CD4-positive, alpha-beta memory T cell (primary cell): ENCODE data around the gene GLI1. TPM values are rescaled to one million over a fixed set of nuclear protein-coding genes. Genes with fewer than 3 reads are reported as not detected.

Experiments
- CTCF ChIA-PET: fragments of 350-600 bp; sonication (Branson Sonifier 250); formaldehyde crosslinking; loops from one replicate; lab custom pipeline; 2021; ENCODE audit warnings: inconsistent platforms; ENCODE audit not compliant: partially characterized antibody; lab: Charles Lee
- POLR2A ChIA-PET: fragments of 350-600 bp; sonication (Branson Sonifier 250); formaldehyde crosslinking; loops from one replicate; lab custom pipeline; 2021; ENCODE audit not compliant: partially characterized antibody; lab: Charles Lee
- DNase-seq, 5 donors: peaks; one replicate each; pipeline versions ENCODE4 v3.0.0 to v3.0.0-alpha.2; 2020 to 2022; ENCODE audit warnings: mixed read lengths in 1 of 5
- H3K27ac ChIP-seq: one replicate; pipeline ENCODE4 v1.7.0; 2013; ENCODE audit warnings: low read depth, low read length
- H3K27me3 ChIP-seq: 2 replicates; pipeline ENCODE4 v1.7.0; 2013; ENCODE audit warnings: mild to moderate bottlenecking, low read length, moderate library complexity; ENCODE audit not compliant: insufficient read depth
- H3K36me3 ChIP-seq: 2 replicates; pipeline ENCODE4 v1.7.0; 2013; ENCODE audit warnings: mild to moderate bottlenecking, low read length, moderate library complexity; ENCODE audit not compliant: insufficient read depth
- H3K4me1 ChIP-seq: 2 replicates; pipeline ENCODE4 v1.7.0; 2013; ENCODE audit warnings: mild to moderate bottlenecking, low read length, moderate library complexity; ENCODE audit not compliant: insufficient read depth
- H3K4me3 ChIP-seq, 2 donors: one replicate each; pipeline ENCODE4 v1.7.0; 2013; ENCODE audit warnings: low read length in 2 of 2, mild to moderate bottlenecking in 1 of 2
- H3K9me3 ChIP-seq, 2 donors: one replicate each; pipeline ENCODE4 v1.7.0; 2013; ENCODE audit warnings: low read length in 2 of 2, control low read depth in 1 of 2; ENCODE audit not compliant: control insufficient read depth in 1 of 2
- H3K27ac Mint-ChIP-seq, 7 donors: one replicate each; pipeline ENCODE4 v1.8.0; 2020 to 2021; ENCODE audit warnings: mixed read lengths in 7 of 7, mild to moderate bottlenecking in 6 of 7, inconsistent platforms in 3 of 7, moderate library complexity in 3 of 7
- H3K27me3 Mint-ChIP-seq, 2 donors: one replicate each; pipeline ENCODE4 v1.8.0; 2020 to 2021; ENCODE audit warnings: mixed read lengths in 2 of 2
- H3K36me3 Mint-ChIP-seq, 2 donors: one replicate each; pipeline ENCODE4 v1.8.0; 2020 to 2021; ENCODE audit warnings: mixed read lengths in 2 of 2, inconsistent platforms in 1 of 2, mild to moderate bottlenecking in 1 of 2
- H3K4me1 Mint-ChIP-seq, 4 donors: one replicate each; pipeline ENCODE4 v1.8.0; 2020 to 2021; ENCODE audit warnings: mixed read lengths in 4 of 4, mild to moderate bottlenecking in 1 of 4
- H3K4me3 Mint-ChIP-seq, 8 donors: one replicate each; pipeline ENCODE4 v1.8.0; 2020 to 2021; ENCODE audit warnings: mixed read lengths in 8 of 8, mild to moderate bottlenecking in 7 of 8, moderate library complexity in 6 of 8, inconsistent platforms in 3 of 8
- H3K9me3 Mint-ChIP-seq, 8 donors: one replicate each; pipeline ENCODE4 v1.8.0; 2020 to 2021; ENCODE audit warnings: mixed read lengths in 8 of 8, mild to moderate bottlenecking in 5 of 8, inconsistent platforms in 3 of 8, moderate library complexity in 1 of 8
- intact Hi-C: fragments of 100-400 bp; cut with micrococcal nuclease; formaldehyde crosslinking; loops from one replicate; pipeline ENCODE4 v1.15.1; 2023
- polyA plus RNA-seq, 2 donors: library from polyadenylated mRNA; unstranded; fragments of 300-500 nt; fragmentation: Illumina TruSeq; gene quantifications; one replicate each; pipeline ENCODE4 v1.2.3, GENCODE V29; 2021
- total RNA-seq, 2 experiments: library from RNA; stranded (reverse); gene quantifications; one replicate each; pipeline ENCODE4 v1.2.3, GENCODE V29; 2021

GLI1 gene
- total and polyA plus RNA-seq, 4 experiments from 2014 or later = 0.30 to 0.35 TPM; not detected in 2

DNA sequence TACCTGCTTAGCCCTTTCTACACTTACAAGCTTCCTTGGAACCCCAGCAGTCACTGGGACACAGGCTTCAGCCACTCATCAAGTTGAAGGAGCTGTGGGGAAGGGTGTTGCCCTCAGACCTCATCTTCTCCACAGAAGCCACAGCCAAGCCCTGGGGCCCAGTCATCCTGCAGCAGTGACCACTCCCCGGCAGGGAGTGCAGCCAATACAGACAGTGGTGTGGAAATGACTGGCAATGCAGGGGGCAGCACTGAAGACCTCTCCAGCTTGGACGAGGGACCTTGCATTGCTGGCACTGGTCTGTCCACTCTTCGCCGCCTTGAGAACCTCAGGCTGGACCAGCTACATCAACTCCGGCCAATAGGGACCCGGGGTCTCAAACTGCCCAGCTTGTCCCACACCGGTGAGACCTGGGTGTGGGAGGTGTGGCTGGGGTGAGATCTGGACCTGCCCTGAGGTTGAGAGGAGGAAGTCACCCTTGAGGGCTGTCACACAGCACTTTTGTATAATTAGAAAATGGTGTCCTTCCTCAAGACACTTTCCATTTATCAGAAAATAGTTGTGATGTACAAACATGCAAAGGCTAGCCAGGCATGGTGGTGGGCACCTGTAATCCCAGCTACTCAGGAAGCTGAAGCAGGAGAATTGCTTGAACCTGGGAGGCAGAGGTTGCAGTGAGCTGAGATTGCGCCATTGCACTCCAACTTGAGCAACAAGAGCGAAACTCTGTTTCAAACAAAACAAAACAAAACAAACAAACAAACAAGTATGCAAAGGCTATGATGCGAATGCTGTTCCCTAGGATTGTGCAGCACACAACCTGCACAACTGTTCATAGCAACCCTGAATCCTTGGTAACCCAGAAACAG is 9.9 kb downstream of the GLI1 start:
- peak overlapping the region in 3 of 7 donors; percentile 21 to 72 (median 43) for H3K27ac Mint-ChIP-seq
- ChIA-PET CTCF (interaction anchor here (0.7 to 1.7 kb wide), 3 partner anchors 8 to 13 kb away, joined by 4 to 7 read pairs (median 7); no protein-coding TSS in a partner anchor), POLR2A (interaction anchor here (1.2 to 3.5 kb wide), 5 partner anchors 8 to 13 kb away, joined by 4 to 22 read pairs (median 6); partner anchors contain the start of genes ARHGAP9 and GLI1)
- H3K36me3 Mint-ChIP-seq = peaks cover 39 to 50% of the 10 kb centered on the region in 2 donors
- DNase-seq = peak in 1 of 5 donors; percentile 39
- no peak overlapping the region for H3K27ac ChIP-seq
- intact Hi-C loops = no loop called here
- H3K4me1 Mint-ChIP-seq = peaks cover 17 to 50% (median 27%) of the 10 kb centered on the region in 4 donors
- no peak overlapping the region for H3K4me3 ChIP-seq
- H3K4me3 Mint-ChIP-seq = no peak overlapping the region
- H3K27me3 Mint-ChIP-seq = no peaks in the 10 kb centered on the region
- no peaks in the 10 kb centered on the region for H3K9me3 ChIP-seq
- H3K36me3 ChIP-seq = peaks cover 52% of the 10 kb centered on the region
- peaks cover 0 to 2% (median 0%) of the 10 kb centered on the region in 8 donors for H3K9me3 Mint-ChIP-seq
- no peaks in the 10 kb centered on the region for H3K27me3 ChIP-seq
- H3K4me1 ChIP-seq = peaks cover 33% of the 10 kb centered on the region

DNA sequence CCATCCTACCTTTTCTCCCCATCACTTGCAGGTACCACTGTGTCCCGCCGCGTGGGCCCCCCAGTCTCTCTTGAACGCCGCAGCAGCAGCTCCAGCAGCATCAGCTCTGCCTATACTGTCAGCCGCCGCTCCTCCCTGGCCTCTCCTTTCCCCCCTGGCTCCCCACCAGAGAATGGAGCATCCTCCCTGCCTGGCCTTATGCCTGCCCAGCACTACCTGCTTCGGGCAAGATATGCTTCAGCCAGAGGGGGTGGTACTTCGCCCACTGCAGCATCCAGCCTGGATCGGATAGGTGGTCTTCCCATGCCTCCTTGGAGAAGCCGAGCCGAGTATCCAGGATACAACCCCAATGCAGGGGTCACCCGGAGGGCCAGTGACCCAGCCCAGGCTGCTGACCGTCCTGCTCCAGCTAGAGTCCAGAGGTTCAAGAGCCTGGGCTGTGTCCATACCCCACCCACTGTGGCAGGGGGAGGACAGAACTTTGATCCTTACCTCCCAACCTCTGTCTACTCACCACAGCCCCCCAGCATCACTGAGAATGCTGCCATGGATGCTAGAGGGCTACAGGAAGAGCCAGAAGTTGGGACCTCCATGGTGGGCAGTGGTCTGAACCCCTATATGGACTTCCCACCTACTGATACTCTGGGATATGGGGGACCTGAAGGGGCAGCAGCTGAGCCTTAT is 10.8 kb downstream of the GLI1 start:
- ChIA-PET POLR2A (interaction anchor here (0.8 to 3.5 kb wide), 6 partner anchors 7 to 284 kb away, joined by 3 to 22 read pairs (median 5); partner anchors contain the start of genes ARHGAP9, GLI1 and MARCHF9), CTCF (interaction anchor here (0.7 to 1.7 kb wide), 3 partner anchors 9 to 150 kb away, joined by 3 to 7 read pairs (median 4); no protein-coding TSS in a partner anchor)
- peaks cover 44 to 56% of the 10 kb centered on the region in 2 donors for H3K36me3 Mint-ChIP-seq
- Histone ChIP-seq H3K36me3 (peaks cover 59% of the 10 kb centered on the region), H3K4me1 (peaks cover 42% of the 10 kb centered on the region), H3K9me3 (no peaks in the 10 kb centered on the region), H3K4me3 (no peak overlapping the region), H3K27me3 (no peaks in the 10 kb centered on the region), H3K27ac (no peak overlapping the region)
- peaks cover 22 to 45% (median 32%) of the 10 kb centered on the region in 4 donors for H3K4me1 Mint-ChIP-seq
- no peak for DNase-seq
- peaks cover 0 to 2% (median 0%) of the 10 kb centered on the region in 8 donors for H3K9me3 Mint-ChIP-seq
- H3K4me3 Mint-ChIP-seq = no peak overlapping the region
- intact Hi-C loops = no loop called here
- peak overlapping the region in 1 of 7 donors; percentile 77 for H3K27ac Mint-ChIP-seq
- no peaks in the 10 kb centered on the region for H3K27me3 Mint-ChIP-seq

DNA sequence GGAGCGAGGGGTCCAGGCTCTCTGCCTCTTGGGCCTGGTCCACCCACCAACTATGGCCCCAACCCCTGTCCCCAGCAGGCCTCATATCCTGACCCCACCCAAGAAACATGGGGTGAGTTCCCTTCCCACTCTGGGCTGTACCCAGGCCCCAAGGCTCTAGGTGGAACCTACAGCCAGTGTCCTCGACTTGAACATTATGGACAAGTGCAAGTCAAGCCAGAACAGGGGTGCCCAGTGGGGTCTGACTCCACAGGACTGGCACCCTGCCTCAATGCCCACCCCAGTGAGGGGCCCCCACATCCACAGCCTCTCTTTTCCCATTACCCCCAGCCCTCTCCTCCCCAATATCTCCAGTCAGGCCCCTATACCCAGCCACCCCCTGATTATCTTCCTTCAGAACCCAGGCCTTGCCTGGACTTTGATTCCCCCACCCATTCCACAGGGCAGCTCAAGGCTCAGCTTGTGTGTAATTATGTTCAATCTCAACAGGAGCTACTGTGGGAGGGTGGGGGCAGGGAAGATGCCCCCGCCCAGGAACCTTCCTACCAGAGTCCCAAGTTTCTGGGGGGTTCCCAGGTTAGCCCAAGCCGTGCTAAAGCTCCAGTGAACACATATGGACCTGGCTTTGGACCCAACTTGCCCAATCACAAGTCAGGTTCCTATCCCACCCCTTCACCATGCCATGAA is 11.5 kb downstream of the GLI1 start:
- H3K4me1 Mint-ChIP-seq = peaks cover 23 to 44% (median 34%) of the 10 kb centered on the region in 4 donors

DNA sequence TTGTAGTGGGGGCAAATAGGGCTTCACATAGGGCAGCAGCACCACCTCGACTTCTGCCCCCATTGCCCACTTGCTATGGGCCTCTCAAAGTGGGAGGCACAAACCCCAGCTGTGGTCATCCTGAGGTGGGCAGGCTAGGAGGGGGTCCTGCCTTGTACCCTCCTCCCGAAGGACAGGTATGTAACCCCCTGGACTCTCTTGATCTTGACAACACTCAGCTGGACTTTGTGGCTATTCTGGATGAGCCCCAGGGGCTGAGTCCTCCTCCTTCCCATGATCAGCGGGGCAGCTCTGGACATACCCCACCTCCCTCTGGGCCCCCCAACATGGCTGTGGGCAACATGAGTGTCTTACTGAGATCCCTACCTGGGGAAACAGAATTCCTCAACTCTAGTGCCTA is 12.1 kb downstream of the GLI1 start:
- Histone ChIP-seq H3K9me3 (no peaks in the 10 kb centered on the region), H3K4me1 (peaks cover 48% of the 10 kb centered on the region), H3K36me3 (peaks cover 59% of the 10 kb centered on the region), H3K4me3 (no peak overlapping the region), H3K27me3 (no peaks in the 10 kb centered on the region), H3K27ac (no peak overlapping the region)
- no peaks in the 10 kb centered on the region for H3K27me3 Mint-ChIP-seq
- H3K4me3 Mint-ChIP-seq = no peak overlapping the region
- intact Hi-C loops = no loop called here
- H3K9me3 Mint-ChIP-seq = peaks cover 0 to 2% (median 0%) of the 10 kb centered on the region in 8 donors
- H3K36me3 Mint-ChIP-seq = peaks cover 50 to 62% of the 10 kb centered on the region in 2 donors
- H3K4me1 Mint-ChIP-seq = peaks cover 24 to 50% (median 38%) of the 10 kb centered on the region in 4 donors
- no peak for DNase-seq
- POLR2A ChIA-PET = interaction anchor here (1.3 to 3.5 kb wide), 4 partner anchors 8 to 48 kb away, joined by 3 to 22 read pairs (median 5); partner anchors contain the start of genes ARHGAP9 and DDIT3
- H3K27ac Mint-ChIP-seq = peak overlapping the region in 5 of 7 donors; percentile 13 to 86 (median 75)
- CTCF ChIA-PET = interaction anchor here (1.3 to 1.9 kb wide), 4 partner anchors 8 to 112 kb away, joined by 4 to 15 read pairs (median 5); no protein-coding TSS in a partner anchor

More for the DNA sequence above, 11.5 kb downstream of the GLI1 start:
- Mint-ChIP-seq H3K36me3 (peaks cover 45 to 57% of the 10 kb centered on the region in 2 donors), H3K27ac (peak overlapping the region in 4 of 7 donors; percentile 47 to 86 (median 80)), H3K9me3 (peaks cover 0 to 2% (median 0%) of the 10 kb centered on the region in 8 donors), H3K4me3 (no peak overlapping the region), H3K27me3 (no peaks in the 10 kb centered on the region)
- CTCF ChIA-PET = interaction anchor here (0.7 to 1.9 kb wide), 6 partner anchors 8 to 150 kb away, joined by 3 to 15 read pairs (median 4); no protein-coding TSS in a partner anchor
- no peaks in the 10 kb centered on the region for H3K27me3 ChIP-seq
- no peak for DNase-seq
- POLR2A ChIA-PET = interaction anchor here (0.8 to 3.5 kb wide), 5 partner anchors 8 to 283 kb away, joined by 3 to 22 read pairs (median 4); partner anchors contain the start of genes ARHGAP9, DDIT3 and MARCHF9
- peaks cover 59% of the 10 kb centered on the region for H3K36me3 ChIP-seq
- H3K9me3 ChIP-seq = no peaks in the 10 kb centered on the region
- no peak overlapping the region for H3K4me3 ChIP-seq
- H3K27ac ChIP-seq = no peak overlapping the region
- peaks cover 48% of the 10 kb centered on the region for H3K4me1 ChIP-seq
- intact Hi-C loops = no loop called here

DNA sequence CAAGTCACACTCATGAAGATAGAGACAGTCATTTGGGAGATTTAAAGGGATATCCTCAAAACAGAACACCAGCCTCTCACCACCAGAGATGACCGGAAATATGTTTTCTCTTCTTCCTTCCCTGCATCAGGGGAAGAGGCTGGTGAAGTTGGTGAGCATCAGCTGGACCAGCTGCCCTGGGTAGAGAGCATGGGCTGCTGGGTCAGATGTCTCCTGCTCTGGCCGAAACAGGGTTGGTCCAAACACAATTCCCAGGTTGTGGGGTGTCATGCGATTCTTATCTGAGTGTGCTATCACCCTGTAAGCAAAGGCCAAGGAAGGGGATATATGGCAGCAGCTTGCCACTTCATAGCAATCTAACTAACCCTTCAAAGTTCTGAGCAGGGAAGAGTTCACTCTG is 12.8 kb downstream of the GLI1 start:
- Mint-ChIP-seq H3K27ac (peak overlapping the region in 5 of 7 donors; percentile 40 to 75 (median 68)), H3K36me3 (peaks cover 56 to 70% of the 10 kb centered on the region in 2 donors), H3K27me3 (no peaks in the 10 kb centered on the region), H3K4me1 (peaks cover 24 to 57% (median 41%) of the 10 kb centered on the region in 4 donors), H3K9me3 (peaks cover 0 to 2% (median 0%) of the 10 kb centered on the region in 8 donors), H3K4me3 (peak overlapping the region in 3 of 8 donors; percentile 3 to 54 (median 13))
- no peak for DNase-seq
- intact Hi-C loops = no loop called here
- ChIA-PET CTCF (interaction anchor here (1.3 to 1.9 kb wide), 4 partner anchors 9 to 111 kb away, joined by 4 to 15 read pairs (median 5); no protein-coding TSS in a partner anchor), POLR2A (interaction anchor here (1.3 to 1.8 kb wide), 3 partner anchors 10 to 48 kb away, joined by 3 to 6 read pairs (median 4); partner anchors contain the start of gene DDIT3)
- no peaks in the 10 kb centered on the region for H3K27me3 ChIP-seq
- no peak overlapping the region for H3K4me3 ChIP-seq
- H3K4me1 ChIP-seq = peaks cover 48% of the 10 kb centered on the region
- H3K27ac ChIP-seq = no peak overlapping the region
- peaks cover 59% of the 10 kb centered on the region for H3K36me3 ChIP-seq
- no peaks in the 10 kb centered on the region for H3K9me3 ChIP-seq

DNA sequence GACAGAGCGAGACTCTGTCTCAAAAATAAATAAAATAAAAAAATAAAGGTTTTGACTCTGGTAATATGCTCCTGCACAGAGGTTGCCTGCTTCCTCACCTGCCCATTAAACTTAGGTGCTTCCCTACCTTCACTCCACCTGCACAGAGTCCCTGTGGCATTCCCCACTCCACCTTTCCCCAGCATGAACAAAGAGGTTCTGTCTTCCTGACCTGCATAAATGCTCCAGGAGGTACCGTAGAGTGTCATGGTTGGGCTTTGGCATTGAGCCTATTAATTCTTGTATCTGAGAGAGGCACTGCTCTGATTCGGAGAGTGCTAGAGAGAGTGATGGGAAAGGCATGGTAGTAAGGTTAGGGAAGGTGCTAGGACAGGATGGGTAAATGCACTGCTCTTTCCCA is 13.8 kb downstream of the GLI1 start:
- H3K36me3 ChIP-seq = peaks cover 59% of the 10 kb centered on the region
- Mint-ChIP-seq H3K36me3 (peaks cover 49 to 75% of the 10 kb centered on the region in 2 donors), H3K27me3 (no peaks in the 10 kb centered on the region), H3K9me3 (peaks cover 0 to under 1% (median 0%) of the 10 kb centered on the region in 8 donors), H3K4me3 (peak overlapping the region in 6 of 8 donors; percentile 0 to 84 (median 55)), H3K27ac (peak overlapping the region in 6 of 7 donors; percentile 60 to 92 (median 84)), H3K4me1 (peaks cover 27 to 61% (median 44%) of the 10 kb centered on the region in 4 donors)
- H3K4me3 ChIP-seq = no peak overlapping the region
- H3K9me3 ChIP-seq = no peaks in the 10 kb centered on the region
- ChIA-PET POLR2A (interaction anchor here (7.0 to 10.2 kb wide), 2 partner anchors 11 to 15 kb away, joined by 75 to 225 read pairs; partner anchors contain the start of genes GLI1 and MARS1), CTCF (interaction anchor here (1.3 to 10.7 kb wide), 4 partner anchors 11 to 30 kb away, joined by 3 to 204 read pairs (median 29); partner anchors contain the start of genes GLI1, INHBE and MARS1)
- intact Hi-C loops = no loop called here
- no peaks in the 10 kb centered on the region for H3K27me3 ChIP-seq
- DNase-seq = peak in 1 of 5 donors; percentile 27
- no peak overlapping the region for H3K27ac ChIP-seq
- H3K4me1 ChIP-seq = peaks cover 54% of the 10 kb centered on the region
